Fibroblast of mammary gland (primary cell): ENCODE data around the gene IGLON5.

Experiments
- DNase-seq: peaks from one replicate; pipeline ENCODE4 v3.0.0-alpha.2; 2010; ENCODE audit warnings: low read depth
- H3K4me3 ChIP-seq: 2 replicates; pipeline ENCODE4 v1.5.1; 2011; ENCODE audit warnings: low read depth, mild to moderate bottlenecking, low read length, moderate library complexity; ENCODE audit not compliant: control insufficient read depth
- CTCF ChIP-seq: conservative IDR thresholded peaks from 2 replicates; pipeline ENCODE4 v1.5.1; 2011; ENCODE audit warnings: low read depth, low read length, inconsistent platforms; ENCODE audit not compliant: control insufficient read depth, insufficient read depth

IGLON5 gene

GRCh38 chr19:51317376-51317775 lies 5.9 kb downstream of the IGLON5 start:
- no peak for DNase-seq
- H3K4me3 ChIP-seq = no peak overlapping the region
- no peak for TF ChIP-seq CTCF

- H3K4me3 ChIP-seq = no peak overlapping the region
- no peak for DNase-seq
- no peak for TF ChIP-seq CTCF
These were observed 6.5 kb downstream of the IGLON5 start for GRCh38 chr19:51317968-51318367.

DNA sequence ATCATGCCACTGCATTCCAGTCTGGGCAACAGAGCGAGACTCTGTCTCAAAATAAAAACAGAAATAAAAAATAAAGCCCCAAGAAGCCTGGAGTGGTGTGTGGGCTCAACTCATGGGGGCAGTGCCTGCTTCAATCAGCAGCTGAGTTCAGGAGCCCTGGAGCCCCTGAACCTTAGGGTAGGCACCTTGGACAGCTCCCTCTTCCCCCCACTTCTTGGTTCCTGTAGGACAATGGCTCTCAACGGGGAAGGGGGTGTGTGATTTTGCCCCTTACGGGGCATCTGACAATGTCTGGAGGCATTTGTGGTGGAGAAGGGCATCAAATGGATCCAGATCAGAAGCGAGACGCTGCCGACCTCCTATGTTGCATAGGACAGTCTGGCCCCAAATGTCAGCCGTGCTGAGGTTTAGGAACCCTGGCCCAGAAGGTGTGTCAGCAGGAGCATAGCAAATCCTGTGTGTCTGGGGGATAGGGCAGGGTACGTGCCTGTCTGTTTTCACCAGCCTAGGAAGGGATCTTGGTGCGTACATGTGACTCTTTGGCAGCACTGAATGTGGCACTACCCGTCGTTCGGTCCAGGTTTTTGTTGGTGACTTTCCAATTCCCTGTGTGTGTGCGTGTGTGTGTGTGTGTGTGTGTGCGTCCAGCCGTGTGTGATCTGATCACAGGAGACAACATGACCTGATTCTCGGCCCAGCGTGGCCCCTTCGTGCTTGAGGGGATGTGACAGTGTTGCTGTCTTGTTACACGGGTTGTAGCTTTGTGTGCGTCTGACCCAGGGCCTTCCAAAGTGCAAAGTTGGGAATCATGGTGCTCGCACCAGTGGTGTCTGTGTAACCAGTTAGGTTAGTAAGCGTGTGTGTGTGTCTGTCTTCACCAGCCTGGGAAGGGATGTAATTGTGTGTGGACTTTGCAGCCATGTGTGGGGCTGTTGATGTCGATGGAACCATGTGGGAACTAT lies 7.5 kb downstream of the IGLON5 start:
- DNase-seq = no peak
- TF ChIP-seq CTCF = no peak
- H3K4me3 ChIP-seq = no peak overlapping the region

DNA sequence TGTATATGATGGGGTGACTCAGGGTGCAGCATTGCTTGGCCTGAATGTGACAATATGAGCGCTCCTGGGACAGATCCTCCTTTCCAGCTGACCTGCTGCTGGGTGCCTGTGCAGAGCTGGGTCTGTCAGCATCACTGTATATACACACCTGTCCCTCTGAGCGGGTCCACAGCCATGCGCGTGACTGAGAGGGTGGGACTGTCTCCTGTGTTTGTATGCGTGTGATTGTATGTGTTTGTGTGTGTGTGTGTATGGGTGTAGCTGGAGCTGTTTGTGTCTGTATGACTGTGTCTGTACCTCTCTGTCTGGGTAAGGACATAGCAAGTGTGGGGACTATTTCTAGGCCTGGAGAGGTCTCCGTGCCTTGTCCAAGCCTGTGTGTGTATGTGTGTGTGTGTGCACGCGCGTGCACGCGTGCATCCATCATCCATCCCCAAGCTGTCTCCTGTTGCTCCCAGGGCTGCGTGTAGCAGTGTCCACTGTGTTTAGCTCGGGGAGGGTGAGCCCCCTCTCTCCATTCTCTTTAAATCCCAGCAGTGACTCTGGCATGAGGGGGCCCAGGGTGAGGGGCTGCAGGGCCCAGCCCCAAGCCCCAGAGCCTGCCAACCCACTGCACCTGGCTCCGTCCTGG lies 8.3 kb downstream of the IGLON5 start:
- DNase-seq = no peak
- no peak for TF ChIP-seq CTCF

DNA sequence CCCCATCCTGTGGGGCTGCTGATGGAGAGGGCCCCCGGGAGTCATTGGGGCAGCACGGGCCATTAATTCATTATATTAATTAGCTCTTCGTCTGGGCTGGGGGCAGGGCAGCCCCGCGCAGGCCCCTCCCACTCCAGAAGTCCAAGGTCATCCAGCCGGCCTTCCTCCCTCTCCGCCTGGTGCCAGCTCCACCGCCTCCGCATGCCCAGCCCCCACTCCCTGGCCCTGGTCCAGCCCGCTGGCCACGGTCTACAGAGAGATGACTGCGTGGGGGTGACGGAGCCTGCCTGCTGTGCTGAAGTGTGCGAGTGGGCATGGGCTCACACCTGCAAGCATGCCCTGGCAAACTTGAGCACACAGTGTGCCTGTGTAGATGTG lies 8.8 kb downstream of the IGLON5 start:
- no peak for DNase-seq
- no peak for TF ChIP-seq CTCF
- H3K4me3 ChIP-seq = no peak overlapping the region

More for the DNA sequence above, 8.3 kb downstream of the IGLON5 start:
- no peak overlapping the region for H3K4me3 ChIP-seq

GRCh38 chr19:51321799-51322198 lies 10.4 kb downstream of the IGLON5 start:
- TF ChIP-seq CTCF = no peak
- DNase-seq = no peak
- H3K4me3 ChIP-seq = no peak overlapping the region
